Activated CD4-positive, CD25-positive, alpha-beta regulatory T cell treated with anti-CD3 and anti-CD28 coated beads, Interleukin-2, amount 50 U/mL, for 16 hours (primary cell): ENCODE results near the gene GJA1.

Experiments
- DNase-seq: peaks from one replicate; pipeline ENCODE4 v3.0.0-alpha.2; 2020; ENCODE audit warnings: low read depth, low spot score

Gene GJA1

GRCh38 chr6:121482751-121483150 is 47.3 kb downstream of the GJA1 start:
- no peak for DNase-seq

DNA sequence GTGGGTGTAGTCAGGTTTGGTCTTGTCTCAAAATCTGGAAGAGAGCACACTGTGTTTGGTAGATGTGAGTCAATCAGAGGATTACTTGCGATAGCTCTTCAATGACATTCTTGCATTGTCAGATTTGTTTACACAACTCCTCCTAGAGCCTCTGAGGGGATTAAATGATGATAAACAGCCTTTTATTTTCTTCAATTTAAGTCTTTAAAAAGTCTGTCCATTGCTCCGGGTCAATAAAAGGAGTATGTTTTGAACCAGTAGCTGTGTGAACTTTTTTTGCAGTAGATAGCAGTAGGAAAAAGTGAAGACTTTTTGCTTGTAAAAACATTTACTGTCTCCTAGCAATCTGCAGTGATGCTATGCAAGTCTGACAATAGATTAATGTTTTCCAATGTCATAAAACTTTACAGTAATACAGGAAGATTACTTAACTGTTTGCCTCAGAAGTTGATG is 49.9 kb downstream of the GJA1 start:
- no peak for DNase-seq

DNA sequence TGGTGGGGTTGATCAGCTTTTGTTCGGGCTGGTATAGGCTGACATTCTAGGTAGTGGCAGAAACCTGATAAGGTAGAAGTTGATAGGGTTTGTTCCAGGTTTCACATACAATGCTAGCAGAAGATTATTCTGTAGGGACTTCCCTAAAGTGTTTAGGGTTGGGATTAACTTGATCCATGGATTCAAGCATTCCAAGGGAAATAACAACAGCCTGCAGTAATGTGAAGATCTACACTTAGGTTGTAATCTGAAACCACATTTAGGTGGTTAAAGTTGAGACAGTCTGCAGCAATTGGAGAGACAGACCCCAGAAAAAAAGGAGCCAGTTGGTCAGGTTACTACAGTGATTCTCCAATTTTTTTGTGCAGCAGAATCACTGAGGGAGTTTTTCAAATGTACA is 56.1 kb downstream of the GJA1 start:
- DNase-seq, result no peak

- no peak for DNase-seq
Measured at GRCh38 chr6:121492536-121492935, 57.1 kb downstream of the GJA1 start.

GRCh38 chr6:121497970-121498375 is 62.5 kb downstream of the GJA1 start:
- DNase-seq, result no peak

- no peak for DNase-seq
Measured at GRCh38 chr6:121498481-121499276, 63.2 kb downstream of the GJA1 start.
